ENCODE data around the gene MLNR. TPM values are rescaled to one million over a fixed set of nuclear protein-coding genes. Genes with fewer than 3 reads are reported as not detected.

The MLNR gene
- total RNA-seq, 2 experiments from 2014 or later = not detected

GRCh38 chr13:49254007-49254406 lies 33.9 kb downstream of the MLNR start:
- no peak for ATAC-seq
- intact Hi-C loops (cut with DNase I, micrococcal nuclease) = no loop called here
- no peak overlapping the region for H3K27ac Mint-ChIP-seq
- POLR2A ChIA-PET = no interaction called here
- H3K9me3 Mint-ChIP-seq (ENCODE audit: low read depth) = no peaks in the 10 kb centered on the region
- CTCF ChIA-PET = interaction anchor here (1.2 kb wide), 1 partner anchor 335 kb away, joined by 3 read pairs; no protein-coding TSS in a partner anchor
- H3K36me3 Mint-ChIP-seq (ENCODE audit: low read depth) = peaks cover 37% of the 10 kb centered on the region
- H3K27me3 Mint-ChIP-seq = no peaks in the 10 kb centered on the region
- H3K4me1 Mint-ChIP-seq = peaks cover 62% of the 10 kb centered on the region
- H3K4me3 Mint-ChIP-seq = no peak overlapping the region
- no peak for DNase-seq

- H3K4me3 Mint-ChIP-seq = no peak overlapping the region
- no peak overlapping the region for H3K27ac Mint-ChIP-seq
- ChIA-PET CTCF (interaction anchor here (1.9 kb wide), 1 partner anchor 9 kb away, joined by 6 read pairs; the partner anchor contains the start of gene CDADC1), POLR2A (interaction anchor here (1.4 kb wide), 1 partner anchor 8 kb away, joined by 7 read pairs; the partner anchor contains the start of gene CDADC1)
- H3K36me3 Mint-ChIP-seq (ENCODE audit: low read depth) = peaks cover 40% of the 10 kb centered on the region
- peaks cover 42% of the 10 kb centered on the region for H3K4me1 Mint-ChIP-seq
- ATAC-seq (no peak), DNase-seq (no peak)
- no peaks in the 10 kb centered on the region for H3K9me3 Mint-ChIP-seq (ENCODE audit: low read depth)
- no peaks in the 10 kb centered on the region for H3K27me3 Mint-ChIP-seq
- intact Hi-C loops (cut with DNase I, micrococcal nuclease) = no loop called here
These were observed 36.7 kb downstream of the MLNR start for GRCh38 chr13:49256841-49257240.

GRCh38 chr13:49258089-49258796 lies 38.1 kb downstream of the MLNR start:
- ATAC-seq = no peak
- ChIA-PET CTCF (interaction anchor here (1.1 to 1.9 kb wide), 3 partner anchors 10 to 22 kb away, joined by 3 to 6 read pairs (median 3); partner anchors contain the start of gene CDADC1), POLR2A (no interaction called here)
- H3K4me1 Mint-ChIP-seq = peaks cover 36% of the 10 kb centered on the region
- H3K36me3 Mint-ChIP-seq (ENCODE audit: low read depth) = peaks cover 38% of the 10 kb centered on the region
- DNase-seq = no peak
- no peaks in the 10 kb centered on the region for H3K9me3 Mint-ChIP-seq (ENCODE audit: low read depth)
- H3K27ac Mint-ChIP-seq = peak overlapping the region; percentile 17
- intact Hi-C loops (cut with DNase I, micrococcal nuclease) = no loop called here
- H3K4me3 Mint-ChIP-seq = peak overlapping the region; percentile 59
- H3K27me3 Mint-ChIP-seq = no peaks in the 10 kb centered on the region

GRCh38 chr13:49259586-49259985 lies 39.4 kb downstream of the MLNR start:
- POLR2A ChIA-PET = no interaction called here
- CTCF ChIA-PET = interaction anchor here (0.7 to 2.6 kb wide), 2 partner anchors 19 to 21 kb away, joined by 3 to 8 read pairs; no protein-coding TSS in a partner anchor
- Mint-ChIP-seq H3K4me1 (peaks cover 25% of the 10 kb centered on the region), H3K27me3 (no peaks in the 10 kb centered on the region), H3K27ac (no peak overlapping the region), H3K4me3 (no peak overlapping the region), H3K9me3 (ENCODE audit: low read depth) (no peaks in the 10 kb centered on the region), H3K36me3 (ENCODE audit: low read depth) (peaks cover 33% of the 10 kb centered on the region)
- intact Hi-C loops (cut with DNase I, micrococcal nuclease) = no loop called here
- ATAC-seq (no peak), DNase-seq (no peak)

- intact Hi-C loops (cut with DNase I, micrococcal nuclease) = no loop called here
- Mint-ChIP-seq H3K27ac (no peak overlapping the region), H3K9me3 (ENCODE audit: low read depth) (no peaks in the 10 kb centered on the region), H3K4me1 (peaks cover 7% of the 10 kb centered on the region), H3K27me3 (no peaks in the 10 kb centered on the region), H3K36me3 (ENCODE audit: low read depth) (peaks cover 18% of the 10 kb centered on the region), H3K4me3 (no peak overlapping the region)
- POLR2A ChIA-PET = no interaction called here
- DNase-seq (no peak), ATAC-seq (peak; percentile 33)
- CTCF ChIA-PET = no interaction called here
These were observed 42.5 kb downstream of the MLNR start for GRCh38 chr13:49262634-49263033.

- Mint-ChIP-seq H3K27ac (no peak overlapping the region), H3K4me1 (peaks cover under 1% of the 10 kb centered on the region), H3K36me3 (ENCODE audit: low read depth) (peaks cover 13% of the 10 kb centered on the region), H3K4me3 (no peak overlapping the region), H3K27me3 (no peaks in the 10 kb centered on the region), H3K9me3 (ENCODE audit: low read depth) (no peaks in the 10 kb centered on the region)
- no peak for DNase-seq
- ChIA-PET POLR2A (no interaction called here), CTCF (no interaction called here)
- intact Hi-C loops (cut with DNase I, micrococcal nuclease) = no loop called here
- no peak for ATAC-seq
These were observed 45.7 kb downstream of the MLNR start for GRCh38 chr13:49265822-49266221.

- ChIA-PET CTCF (interaction anchor here (1.0 to 2.5 kb wide), 2 partner anchors 9 to 335 kb away, joined by 3 to 11 read pairs; no protein-coding TSS in a partner anchor), POLR2A (interaction anchor here (0.6 kb wide), 1 partner anchor 947 kb away, joined by 3 read pairs; no protein-coding TSS in a partner anchor)
- Mint-ChIP-seq H3K4me3 (no peak overlapping the region), H3K4me1 (peaks cover 12% of the 10 kb centered on the region), H3K27ac (no peak overlapping the region), H3K9me3 (ENCODE audit: low read depth) (no peaks in the 10 kb centered on the region), H3K27me3 (no peaks in the 10 kb centered on the region), H3K36me3 (ENCODE audit: low read depth) (peaks cover 10% of the 10 kb centered on the region)
- intact Hi-C loops (cut with DNase I, micrococcal nuclease) = loop anchor here in 1 of 2 experiments (5.0 kb wide), 1 partner anchor 159 kb away; no protein-coding TSS in a partner anchor
- ATAC-seq = peak; percentile 94
- no peak for DNase-seq
These were observed 51.1 kb downstream of the MLNR start for GRCh38 chr13:49271264-49271663.

Other genes with a start within 250 kb of the MLNR start
- gene FNDC3A, start 244.4 kb upstream of the MLNR start, total RNA-seq = 10 to 100 TPM; 20.8 to 26.9 TPM
- 1 to 10 TPM; 8.5 to 9.7 TPM for gene CDADC1, start 27.6 kb downstream of the MLNR start, total RNA-seq
- gene CAB39L, start 223.7 kb downstream of the MLNR start, total RNA-seq = 1 to 10 TPM; 4.8 to 5.7 TPM
- 10 to 100 TPM; 14.2 to 15.1 TPM for gene SETDB2, start 223.9 kb downstream of the MLNR start, total RNA-seq

Measured in activated CD4-positive, alpha-beta T cell treated with anti-CD3 and anti-CD28 coated beads for 36 hours (primary cell).